ENCODE results near the gene MAP3K2. TPM values are rescaled to one million over a fixed set of nuclear protein-coding genes. Genes with fewer than 3 reads are reported as not detected.
A peak's percentile ranks its signal among the peaks of the same experiment; 100 is the strongest.

MAP3K2 gene
- total RNA-seq, 1 donor from 2014 or later = 36.6 TPM

DNA sequence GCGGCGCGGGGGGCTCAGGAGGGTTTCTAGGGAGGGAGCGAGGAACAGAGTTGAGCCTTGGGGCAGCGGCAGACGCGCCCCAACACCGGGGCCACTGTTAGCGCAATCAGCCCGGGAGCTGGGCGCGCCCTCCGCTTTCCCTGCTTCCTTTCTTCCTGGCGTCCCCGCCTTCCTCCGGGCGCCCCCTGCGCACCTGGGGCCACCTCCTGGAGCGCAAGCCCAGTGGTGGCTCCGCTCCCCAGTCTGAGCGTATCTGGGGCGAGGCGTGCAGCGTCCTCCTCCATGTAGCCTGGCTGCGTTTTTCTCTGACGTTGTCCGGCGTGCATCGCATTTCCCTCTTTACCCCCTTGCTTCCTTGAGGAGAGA, 35.7 kb upstream of the MAP3K2 start:
- H3K27ac ChIP-seq = no peak overlapping the region
- peaks cover 16% of the 10 kb centered on the region for H3K4me1 ChIP-seq
- no peak for DNase-seq (ENCODE audit: extremely low spot score in 2 of 2)
- TF ChIP-seq, protein P1, sequence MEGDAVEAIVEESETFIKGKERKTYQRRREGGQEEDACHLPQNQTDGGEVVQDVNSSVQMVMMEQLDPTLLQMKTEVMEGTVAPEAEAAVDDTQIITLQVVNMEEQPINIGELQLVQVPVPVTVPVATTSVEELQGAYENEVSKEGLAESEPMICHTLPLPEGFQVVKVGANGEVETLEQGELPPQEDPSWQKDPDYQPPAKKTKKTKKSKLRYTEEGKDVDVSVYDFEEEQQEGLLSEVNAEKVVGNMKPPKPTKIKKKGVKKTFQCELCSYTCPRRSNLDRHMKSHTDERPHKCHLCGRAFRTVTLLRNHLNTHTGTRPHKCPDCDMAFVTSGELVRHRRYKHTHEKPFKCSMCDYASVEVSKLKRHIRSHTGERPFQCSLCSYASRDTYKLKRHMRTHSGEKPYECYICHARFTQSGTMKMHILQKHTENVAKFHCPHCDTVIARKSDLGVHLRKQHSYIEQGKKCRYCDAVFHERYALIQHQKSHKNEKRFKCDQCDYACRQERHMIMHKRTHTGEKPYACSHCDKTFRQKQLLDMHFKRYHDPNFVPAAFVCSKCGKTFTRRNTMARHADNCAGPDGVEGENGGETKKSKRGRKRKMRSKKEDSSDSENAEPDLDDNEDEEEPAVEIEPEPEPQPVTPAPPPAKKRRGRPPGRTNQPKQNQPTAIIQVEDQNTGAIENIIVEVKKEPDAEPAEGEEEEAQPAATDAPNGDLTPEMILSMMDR (IDR thresholded peaks at IDR 0.05) = no peak
- TF ChIP-seq POLR2AphosphoS5 (IDR thresholded peaks at IDR 0.05; ENCODE audit: insufficient read depth in 1 of 2, low read depth in 1 of 2) (no peak), POLR2A (IDR thresholded peaks at IDR 0.05) (no peak)
- no peaks in the 10 kb centered on the region for H3K36me3 ChIP-seq
- peak overlapping the region; percentile 30 to 34 for H3K4me3 ChIP-seq
- H3K27me3 ChIP-seq = no peaks in the 10 kb centered on the region
- intact Hi-C loops (cut with DNase I) = no loop called here
- no peaks in the 10 kb centered on the region for H3K9me3 ChIP-seq

DNA sequence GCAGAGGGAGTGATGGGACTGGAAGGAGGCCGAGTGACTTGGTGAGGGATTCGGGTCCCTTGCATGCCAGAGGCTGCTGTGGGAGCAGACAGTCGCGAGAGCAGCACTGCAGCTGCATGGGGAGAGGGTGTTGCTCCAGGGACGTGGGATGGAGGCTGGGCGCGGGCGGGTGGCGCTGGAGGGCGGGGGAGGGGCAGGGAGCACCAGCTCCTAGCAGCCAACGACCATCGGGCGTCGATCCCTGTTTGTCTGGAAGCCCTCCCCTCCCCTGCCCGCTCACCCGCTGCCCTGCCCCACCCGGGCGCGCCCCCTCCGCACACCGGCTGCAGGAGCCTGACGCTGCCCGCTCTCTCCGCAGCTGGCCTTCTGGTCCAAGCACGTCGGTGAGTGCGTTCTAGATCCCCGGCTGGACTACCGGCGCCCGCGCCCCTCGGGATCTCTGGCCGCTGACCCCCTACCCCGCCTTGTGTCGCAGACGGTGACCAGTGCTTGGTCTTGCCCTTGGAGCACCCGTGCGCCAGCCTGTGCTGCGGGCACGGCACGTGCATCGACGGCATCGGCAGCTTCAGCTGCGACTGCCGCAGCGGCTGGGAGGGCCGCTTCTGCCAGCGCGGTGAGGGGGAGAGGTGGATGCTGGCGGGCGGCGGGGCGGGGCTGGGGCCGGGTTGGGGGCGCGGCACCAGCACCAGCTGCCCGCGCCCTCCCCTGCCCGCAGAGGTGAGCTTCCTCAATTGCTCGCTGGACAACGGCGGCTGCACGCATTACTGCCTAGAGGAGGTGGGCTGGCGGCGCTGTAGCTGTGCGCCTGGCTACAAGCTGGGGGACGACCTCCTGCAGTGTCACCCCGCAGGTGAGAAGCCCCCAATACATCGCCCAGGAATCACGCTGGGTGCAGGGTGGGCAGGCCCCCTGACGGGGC, 35.0 kb upstream of the MAP3K2 start:
- H3K9me3 ChIP-seq = no peaks in the 10 kb centered on the region
- DNase-seq (ENCODE audit: extremely low spot score in 2 of 2) = no peak
- H3K4me1 ChIP-seq = peaks cover 16% of the 10 kb centered on the region
- intact Hi-C loops (cut with DNase I) = no loop called here
- no peaks in the 10 kb centered on the region for H3K27me3 ChIP-seq
- no peaks in the 10 kb centered on the region for H3K36me3 ChIP-seq
- peak overlapping the region; percentile 30 to 34 for H3K4me3 ChIP-seq
- no peak overlapping the region for H3K27ac ChIP-seq
- TF ChIP-seq, protein P1 (IDR thresholded peaks at IDR 0.05) = no peak
- no peak for TF ChIP-seq POLR2A (IDR thresholded peaks at IDR 0.05)
- no peak for TF ChIP-seq POLR2AphosphoS5 (IDR thresholded peaks at IDR 0.05; ENCODE audit: insufficient read depth in 1 of 2, low read depth in 1 of 2)

- Histone ChIP-seq H3K27me3 (no peaks in the 10 kb centered on the region), H3K27ac (no peak overlapping the region), H3K4me1 (peaks cover 16% of the 10 kb centered on the region), H3K9me3 (no peaks in the 10 kb centered on the region), H3K4me3 (no peak overlapping the region), H3K36me3 (no peaks in the 10 kb centered on the region)
- TF ChIP-seq POLR2A (IDR thresholded peaks at IDR 0.05) = no peak
- TF ChIP-seq POLR2AphosphoS5 (IDR thresholded peaks at IDR 0.05; ENCODE audit: insufficient read depth in 1 of 2, low read depth in 1 of 2) = no peak
- TF ChIP-seq, protein P1 (IDR thresholded peaks at IDR 0.05) = no peak
- intact Hi-C loops (cut with DNase I) = no loop called here
- no peak for DNase-seq (ENCODE audit: extremely low spot score in 2 of 2)
These were observed 34.2 kb upstream of the MAP3K2 start for GRCh38 chr2:127421871-127422558.

DNA sequence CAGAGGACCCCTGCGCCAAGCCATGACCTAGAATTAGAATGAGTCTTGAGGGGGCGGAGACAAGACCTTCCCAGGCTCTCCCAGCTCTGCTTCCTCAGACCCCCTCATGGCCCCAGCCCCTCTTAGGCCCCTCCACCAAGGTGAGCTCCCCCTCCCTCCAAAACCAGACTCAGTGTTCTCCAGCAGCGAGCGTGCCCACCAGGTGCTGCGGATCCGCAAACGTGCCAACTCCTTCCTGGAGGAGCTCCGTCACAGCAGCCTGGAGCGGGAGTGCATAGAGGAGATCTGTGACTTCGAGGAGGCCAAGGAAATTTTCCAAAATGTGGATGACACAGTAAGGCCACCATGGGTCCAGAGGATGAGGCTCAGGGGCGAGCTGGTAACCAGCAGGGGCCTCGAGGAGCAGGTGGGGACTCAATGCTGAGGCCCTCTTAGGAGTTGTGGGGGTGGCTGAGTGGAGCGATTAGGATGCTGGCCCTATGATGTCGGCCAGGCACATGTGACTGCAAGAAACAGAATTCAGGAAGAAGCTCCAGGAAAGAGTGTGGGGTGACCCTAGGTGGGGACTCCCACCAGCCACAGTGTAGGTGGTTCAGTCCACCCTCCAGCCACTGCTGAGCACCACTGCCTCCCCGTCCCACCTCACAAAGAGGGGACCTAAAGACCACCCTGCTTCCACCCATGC, 33.5 kb upstream of the MAP3K2 start:
- DNase-seq (ENCODE audit: extremely low spot score in 2 of 2) = no peak
- Histone ChIP-seq H3K27ac (no peak overlapping the region), H3K36me3 (no peaks in the 10 kb centered on the region), H3K4me1 (peaks cover 21% of the 10 kb centered on the region), H3K27me3 (no peaks in the 10 kb centered on the region), H3K9me3 (no peaks in the 10 kb centered on the region), H3K4me3 (no peak overlapping the region)
- TF ChIP-seq POLR2A (IDR thresholded peaks at IDR 0.05) (no peak), POLR2AphosphoS5 (IDR thresholded peaks at IDR 0.05; ENCODE audit: insufficient read depth in 1 of 2, low read depth in 1 of 2) (no peak)
- TF ChIP-seq, protein P1 (IDR thresholded peaks at IDR 0.05) = no peak
- intact Hi-C loops (cut with DNase I) = no loop called here
